Smooth muscle cell (in vitro differentiated cells): ENCODE measurements around the gene PRDM11. TPM values are rescaled to one million over a fixed set of nuclear protein-coding genes. Genes with fewer than 3 reads are reported as not detected.

Experiments
- DNase-seq: peaks from one replicate; lab custom pipeline; 2025; ENCODE audit not compliant: unreplicated experiment; lab: John Stamatoyannopoulos, UW
- H2AFZ ChIP-seq: fragments of 200-600 bp; sonication (generic); 2 replicates; pipeline ENCODE4 v1.6.0; 2016; ENCODE audit warnings: antibody characterized with exemption, low read depth, mild to moderate bottlenecking
- H3F3A ChIP-seq: fragments of 200-600 bp; sonication (generic); 2 replicates; pipeline ENCODE4 v1.6.0; 2017; ENCODE audit warnings: antibody characterized with exemption, low read depth
- H3K27ac ChIP-seq: fragments of 200-600 bp; sonication (generic); 2 replicates; pipeline ENCODE4 v1.5.1; 2016; ENCODE audit warnings: low read depth, mild to moderate bottlenecking
- H3K27me3 ChIP-seq: fragments of 200-600 bp; sonication (generic); 2 replicates; pipeline ENCODE4 v1.6.1; 2016; ENCODE audit warnings: low read depth, mild to moderate bottlenecking
- H3K36me3 ChIP-seq: fragments of 200-600 bp; sonication (generic); 2 replicates; pipeline ENCODE4 v1.5.1; 2016; ENCODE audit warnings: low read depth
- H3K4me1 ChIP-seq: fragments of 200-600 bp; sonication (generic); 2 replicates; pipeline ENCODE4 v1.5.1; 2016; ENCODE audit warnings: low read depth
- H3K4me2 ChIP-seq: fragments of 200-600 bp; sonication (generic); 2 replicates; pipeline ENCODE4 v1.6.0; 2016; ENCODE audit warnings: mild to moderate bottlenecking
- H3K4me3 ChIP-seq: fragments of 200-600 bp; sonication (generic); 2 replicates; pipeline ENCODE4 v1.5.1; 2016; ENCODE audit warnings: mild to moderate bottlenecking
- H3K79me2 ChIP-seq: fragments of 200-600 bp; sonication (generic); 2 replicates; pipeline ENCODE4 v1.6.0; 2016; ENCODE audit warnings: low read depth, mild to moderate bottlenecking
- H3K9ac ChIP-seq: fragments of 200-600 bp; sonication (generic); 2 replicates; pipeline ENCODE4 v1.6.0; 2016; ENCODE audit warnings: low read depth
- H3K9me3 ChIP-seq: fragments of 200-600 bp; sonication (generic); replicated peaks from 2 replicates; pipeline ENCODE4 v1.5.1; 2016; ENCODE audit warnings: low read depth
- H4K20me1 ChIP-seq: fragments of 200-600 bp; sonication (generic); 2 replicates; pipeline ENCODE4 v1.6.0; 2016; ENCODE audit warnings: low read depth
- CTCF ChIP-seq: fragments of 200-600 bp; sonication (generic); IDR thresholded peaks from 2 replicates; pipeline ENCODE4 v1.5.1; 2017; ENCODE audit warnings: borderline replicate concordance, mild to moderate bottlenecking, antibody characterized with exemption; ENCODE audit not compliant: insufficient read depth, poor library complexity, severe bottlenecking
- WGBS: methylation state at CpG from one replicate; pipeline ENCODE4 v1.1.7; 2016; ENCODE audit warnings: low lambda C conversion rate; 5-methylcytosine and 5-hydroxymethylcytosine counted together
- polyA plus RNA-seq: library from polyadenylated mRNA; unstranded; fragments of >200 nt; fragmentation: Nextera tagmentation; extraction: Ambion mirVana; gene quantifications from 2 replicates; pipeline ENCODE4 v1.2.1, GENCODE V29; 2016
- total RNA-seq: library from RNA; depleted of rRNA; stranded (reverse); fragments of >200 nt; gene quantifications from 2 replicates; pipeline ENCODE4 v1.2.3, GENCODE V29; 2014

Gene PRDM11
- total and polyA plus RNA-seq, 2 experiments from 2014 or later = 5.8 to 6.6 TPM

DNA sequence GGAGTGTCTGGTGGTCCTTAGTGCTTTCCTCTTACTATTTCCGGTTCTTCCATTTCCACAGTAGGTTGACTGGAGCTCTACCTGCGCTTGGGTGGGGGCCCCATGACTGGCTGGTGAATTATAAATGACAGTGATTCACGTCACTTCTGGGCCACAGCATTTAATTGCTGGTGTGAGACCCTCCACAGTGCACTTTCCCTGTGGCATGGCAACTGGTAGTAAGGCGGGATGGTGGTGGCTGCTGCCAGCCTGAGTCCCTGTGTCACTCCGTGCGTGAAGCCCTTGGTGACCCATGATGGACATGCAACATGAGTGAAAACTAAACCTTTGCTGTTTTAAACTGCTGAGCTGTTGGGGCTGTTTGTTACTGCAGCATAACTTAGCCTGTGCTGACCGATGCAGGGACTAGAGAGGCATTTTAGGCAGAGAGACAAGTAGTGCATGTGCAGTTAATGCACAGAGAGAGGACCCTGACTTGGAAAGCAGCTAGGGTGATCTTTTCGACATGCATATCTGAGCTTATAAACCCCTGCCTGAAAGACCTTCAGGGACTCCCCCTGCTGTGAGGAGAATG lies 3.1 kb downstream of the PRDM11 start:
- H4K20me1 ChIP-seq = no peaks in the 10 kb centered on the region
- H3K9me3 ChIP-seq = no peaks in the 10 kb centered on the region
- no peak for DNase-seq
- H3K9ac ChIP-seq = no peak overlapping the region
- no peaks in the 10 kb centered on the region for H3K36me3 ChIP-seq
- no peak overlapping the region for H3K4me3 ChIP-seq
- peaks cover 9% of the 10 kb centered on the region for H3K27me3 ChIP-seq
- peaks cover 45% of the 10 kb centered on the region for H3K79me2 ChIP-seq
- H3K4me2 ChIP-seq = no peak overlapping the region
- no peak overlapping the region for H3K27ac ChIP-seq
- peaks cover 16% of the 10 kb centered on the region for H3K4me1 ChIP-seq
- TF ChIP-seq CTCF = no peak
- no peak overlapping the region for H2AFZ ChIP-seq
- peaks cover 7% of the 10 kb centered on the region for H3F3A ChIP-seq
- 97% methylated on average over 8 of the region's 8 CpGs for WGBS

- Histone ChIP-seq H3K4me3 (no peak overlapping the region), H3K36me3 (no peaks in the 10 kb centered on the region), H2AFZ (no peak overlapping the region), H3K9me3 (no peaks in the 10 kb centered on the region), H3K27me3 (peaks cover 2% of the 10 kb centered on the region), H3F3A (peaks cover 7% of the 10 kb centered on the region), H3K9ac (no peak overlapping the region), H3K4me2 (no peak overlapping the region), H4K20me1 (no peaks in the 10 kb centered on the region), H3K27ac (no peak overlapping the region), H3K79me2 (peaks cover 45% of the 10 kb centered on the region), H3K4me1 (peaks cover 16% of the 10 kb centered on the region)
- WGBS = 96% methylated on average over 2 of the region's 2 CpGs
- DNase-seq = no peak
- TF ChIP-seq CTCF = no peak
Observed at GRCh38 chr11:45150301-45150700, 3.9 kb downstream of the PRDM11 start.

DNA sequence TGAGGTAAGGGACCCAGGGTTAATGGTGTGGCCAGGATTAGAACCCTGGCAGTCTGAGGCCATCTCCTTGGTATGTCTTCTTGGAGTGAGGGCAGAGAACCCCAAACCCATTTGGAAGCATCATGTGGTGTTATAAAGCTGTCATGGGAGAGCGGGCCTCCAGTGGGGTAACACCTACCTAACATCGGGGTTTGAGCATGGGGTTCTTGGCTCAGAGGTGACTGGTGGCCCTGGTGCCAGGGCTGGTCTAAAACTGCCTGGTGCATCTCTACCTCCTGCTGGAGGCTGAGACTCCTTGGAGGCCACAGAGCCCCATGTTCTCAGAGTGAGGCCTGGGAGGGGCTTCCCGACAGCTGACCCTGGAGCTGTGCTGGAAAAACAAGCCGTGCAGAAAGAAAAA lies 4.5 kb downstream of the PRDM11 start:
- no peaks in the 10 kb centered on the region for H3K9me3 ChIP-seq
- no peak overlapping the region for H3K27ac ChIP-seq
- H3K4me3 ChIP-seq = no peak overlapping the region
- H4K20me1 ChIP-seq = no peaks in the 10 kb centered on the region
- no peak overlapping the region for H2AFZ ChIP-seq
- H3K4me2 ChIP-seq = no peak overlapping the region
- no peak for DNase-seq
- peaks cover 5% of the 10 kb centered on the region for H3F3A ChIP-seq
- 98% methylated on average over 4 of the region's 4 CpGs for WGBS
- H3K27me3 ChIP-seq = no peaks in the 10 kb centered on the region
- H3K36me3 ChIP-seq = no peaks in the 10 kb centered on the region
- no peak overlapping the region for H3K9ac ChIP-seq
- TF ChIP-seq CTCF = no peak
- H3K79me2 ChIP-seq = peaks cover 45% of the 10 kb centered on the region
- H3K4me1 ChIP-seq = peaks cover 10% of the 10 kb centered on the region

DNA sequence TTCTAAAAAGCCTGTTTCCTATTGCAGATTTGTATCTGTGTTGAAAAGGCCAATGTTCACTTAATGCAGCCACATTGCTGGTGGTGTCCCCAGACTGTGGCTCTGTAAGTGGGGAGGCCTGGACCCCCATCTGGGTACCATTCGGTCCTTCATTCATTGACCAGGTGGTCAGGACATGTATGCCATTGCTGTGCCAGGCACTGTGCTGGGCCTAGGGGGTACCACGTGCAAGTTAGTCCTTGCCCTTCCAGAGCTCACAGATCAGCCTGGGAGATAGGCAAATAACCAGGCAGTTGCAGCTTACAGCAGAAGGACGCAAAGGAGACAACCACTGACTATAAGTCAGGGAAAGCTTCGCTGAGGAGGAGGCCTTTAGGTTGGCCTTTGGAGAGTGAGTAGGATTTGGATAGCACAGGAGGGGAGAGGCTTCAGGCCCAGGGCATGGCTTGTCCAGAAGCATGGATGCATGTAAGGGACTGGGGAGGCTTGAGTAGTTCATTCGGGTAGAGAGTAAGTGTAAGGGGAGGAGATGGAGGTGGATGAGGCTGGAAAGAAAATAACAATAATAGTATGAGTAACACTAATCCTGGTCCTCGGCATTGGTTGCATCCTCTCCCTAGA lies 5.0 kb downstream of the PRDM11 start:
- no peaks in the 10 kb centered on the region for H3K9me3 ChIP-seq
- no peak overlapping the region for H3K4me2 ChIP-seq
- no peaks in the 10 kb centered on the region for H3K27me3 ChIP-seq
- no peak overlapping the region for H3K9ac ChIP-seq
- H3F3A ChIP-seq = no peaks in the 10 kb centered on the region
- no peak for TF ChIP-seq CTCF
- H3K4me1 ChIP-seq = peaks cover 8% of the 10 kb centered on the region
- H4K20me1 ChIP-seq = no peaks in the 10 kb centered on the region
- WGBS = 85% methylated on average over 6 of the region's 6 CpGs
- no peak overlapping the region for H2AFZ ChIP-seq
- no peak for DNase-seq
- H3K36me3 ChIP-seq = no peaks in the 10 kb centered on the region
- H3K79me2 ChIP-seq = peaks cover 45% of the 10 kb centered on the region
- H3K27ac ChIP-seq = no peak overlapping the region
- no peak overlapping the region for H3K4me3 ChIP-seq
